Raji (cell line): ENCODE data around the gene ZNF766.

Experiments
- POLR2A ChIP-seq: IDR thresholded peaks from 2 replicates; pipeline ENCODE4 v1.6.1; 2011; ENCODE audit warnings: low read depth, low read length, control low read depth; ENCODE audit not compliant: insufficient read depth

ZNF766 gene

GRCh38 chr19:52248241-52248640 is 21.1 kb upstream of the ZNF766 start:
- no peak for TF ChIP-seq POLR2A

DNA sequence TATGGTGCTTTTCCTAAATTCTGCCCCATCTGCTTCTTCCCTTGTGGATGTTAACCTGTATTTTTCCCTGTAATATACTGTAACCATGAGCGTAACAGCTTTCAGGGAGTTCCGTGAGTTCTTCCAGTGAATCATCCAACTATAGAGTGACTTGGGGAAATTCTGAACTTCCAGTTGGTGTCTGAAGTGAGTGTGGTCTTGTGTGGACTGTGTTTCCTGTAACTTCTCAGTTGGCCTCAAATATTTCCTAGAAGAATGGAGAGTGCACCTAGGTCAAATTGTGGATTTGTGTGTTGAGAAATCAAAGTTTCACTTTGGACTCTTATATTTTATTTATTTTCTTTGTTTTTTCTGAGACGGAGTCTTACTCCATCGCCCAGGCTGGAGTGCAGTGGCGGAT is 11.0 kb upstream of the ZNF766 start:
- no peak for TF ChIP-seq POLR2A

GRCh38 chr19:52270266-52270885 is 989 bp downstream of the ZNF766 start:
- no peak for TF ChIP-seq POLR2A

GRCh38 chr19:52273301-52273700 is 3.9 kb downstream of the ZNF766 start:
- no peak for TF ChIP-seq POLR2A

GRCh38 chr19:52274191-52274590 is 4.8 kb downstream of the ZNF766 start:
- TF ChIP-seq POLR2A = no peak

GRCh38 chr19:52275988-52276387 is 6.6 kb downstream of the ZNF766 start:
- no peak for TF ChIP-seq POLR2A

GRCh38 chr19:52277471-52277870 is 8.1 kb downstream of the ZNF766 start:
- TF ChIP-seq POLR2A = no peak

- no peak for TF ChIP-seq POLR2A
Measured at GRCh38 chr19:52286256-52286655, 16.9 kb downstream of the ZNF766 start.

DNA sequence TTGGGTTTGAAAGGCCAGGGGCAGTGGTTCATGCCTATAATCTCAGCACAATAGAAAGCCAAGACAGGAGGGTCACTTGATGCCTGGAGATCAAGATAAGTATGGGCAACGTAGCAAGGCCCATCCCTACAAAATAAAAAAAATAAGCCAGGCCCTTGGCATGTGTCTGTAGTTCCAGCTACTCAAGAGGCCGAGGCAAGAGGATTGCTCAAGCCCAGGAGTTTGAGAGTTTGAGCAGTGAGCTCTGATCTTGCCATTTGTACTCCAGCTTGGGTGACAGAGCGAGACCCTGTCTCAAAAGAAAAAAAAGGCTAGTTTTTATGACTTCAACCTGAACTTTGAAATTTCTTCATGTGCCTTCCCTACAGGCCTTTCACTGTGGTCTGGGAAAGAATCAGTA is 22.4 kb downstream of the ZNF766 start:
- no peak for TF ChIP-seq POLR2A

- TF ChIP-seq POLR2A = no peak
Measured at GRCh38 chr19:52296400-52296772, 27.0 kb downstream of the ZNF766 start.

- TF ChIP-seq POLR2A = peak; percentile 57
Measured at GRCh38 chr19:52296773-52297600, 27.6 kb downstream of the ZNF766 start, which contains the start of gene ZNF480. ZNF480 (plus strand) TSS chr19:52297169; CDS start chr19:52300413, 3,244 bp downstream.

GRCh38 chr19:52297601-52298364 is 28.4 kb downstream of the ZNF766 start:
- no peak for TF ChIP-seq POLR2A

- no peak for TF ChIP-seq POLR2A
Measured at GRCh38 chr19:52307275-52307674, 37.9 kb downstream of the ZNF766 start.

DNA sequence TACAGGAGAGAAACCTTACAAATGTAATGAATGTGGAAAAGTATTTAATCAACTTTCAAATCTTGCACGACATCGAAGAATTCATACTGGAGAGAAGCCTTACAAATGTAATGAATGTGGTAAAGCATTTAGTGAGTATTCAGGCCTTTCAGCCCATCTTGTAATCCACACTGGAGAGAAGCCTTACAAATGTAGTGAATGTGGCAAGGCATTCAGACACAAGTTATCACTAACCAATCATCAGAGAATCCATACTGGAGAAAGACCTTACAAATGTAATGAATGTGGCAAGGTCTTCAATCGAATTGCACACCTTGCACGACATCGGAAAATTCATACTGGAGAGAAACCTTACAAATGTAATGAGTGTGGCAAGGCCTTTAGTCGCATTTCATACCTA is 53.0 kb downstream of the ZNF766 start:
- no peak for TF ChIP-seq POLR2A

GRCh38 chr19:52331757-52332156 is 62.4 kb downstream of the ZNF766 start:
- TF ChIP-seq POLR2A = no peak

DNA sequence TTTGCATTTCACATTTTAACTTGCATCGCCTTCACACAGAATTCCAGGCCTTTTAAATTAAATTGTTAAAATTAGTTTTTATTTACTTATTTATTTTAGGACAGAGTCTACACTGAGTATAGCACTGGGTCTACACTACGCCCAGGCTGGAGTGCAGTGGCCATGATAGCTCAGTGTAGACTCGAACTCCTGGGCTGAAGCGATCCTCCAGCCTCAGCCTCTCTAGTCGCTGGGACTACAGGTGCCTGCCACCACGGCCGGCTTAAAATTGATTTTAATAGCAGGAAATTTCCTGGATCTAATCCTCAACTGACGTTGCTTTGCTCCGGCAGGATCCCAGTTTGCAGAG is 66.4 kb downstream of the ZNF766 start:
- TF ChIP-seq POLR2A = no peak
